MCF 10A (cell line): ENCODE data around the gene NDUFB5. TPM values are rescaled to one million over a fixed set of nuclear protein-coding genes. Genes with fewer than 3 reads are reported as not detected.
A peak's percentile ranks its signal among the peaks of the same experiment; 100 is the strongest.

Experiments used
- BruUV-seq: library from RNA; stranded (reverse); fragments of 400-500 nt; replicated peaks from 2 replicates; lab custom pipeline; 2021; lab: Mats Ljungman, UMichigan
- CTCF ChIA-PET: fragments of 300-600 bp; sonication (Branson Sonifier 250); formaldehyde crosslinking; extraction: SDS; loops from one replicate; lab custom pipeline; 2021; ENCODE audit warnings: antibody characterized with exemption, inconsistent platforms; lab: Yijun Ruan, JAX
- POLR2A ChIA-PET: fragments of 300-600, 350-650 bp; sonication (Branson Sonifier 250); formaldehyde crosslinking; extraction: SDS; loops from one replicate; lab custom pipeline; 2020; ENCODE audit warnings: antibody characterized with exemption, inconsistent platforms; lab: Yijun Ruan, JAX
- DNase-seq: peaks from one replicate; pipeline ENCODE4 v3.0.0-alpha.2; 2018; ENCODE audit not compliant: unreplicated experiment
- H3K27ac Mint-ChIP-seq: one replicate; pipeline ENCODE4 v1.8.0; 2022; ENCODE audit warnings: mild to moderate bottlenecking, low read depth, mixed read lengths; ENCODE audit not compliant: unreplicated experiment
- H3K27me3 Mint-ChIP-seq: one replicate; pipeline ENCODE4 v1.8.0; 2022; ENCODE audit warnings: mixed read lengths; ENCODE audit not compliant: insufficient read depth, unreplicated experiment
- H3K36me3 Mint-ChIP-seq: one replicate; pipeline ENCODE4 v1.8.0; 2022; ENCODE audit warnings: mild to moderate bottlenecking, moderate library complexity, mixed read lengths; ENCODE audit not compliant: insufficient read depth, unreplicated experiment
- H3K4me1 Mint-ChIP-seq: one replicate; pipeline ENCODE4 v1.8.0; 2022; ENCODE audit warnings: mixed read lengths; ENCODE audit not compliant: insufficient read depth, unreplicated experiment
- H3K4me3 Mint-ChIP-seq: one replicate; pipeline ENCODE4 v1.8.0; 2022; ENCODE audit warnings: mild to moderate bottlenecking, moderate library complexity, mixed read lengths; ENCODE audit not compliant: unreplicated experiment
- H3K9me3 Mint-ChIP-seq: one replicate; pipeline ENCODE4 v1.8.0; 2022; ENCODE audit warnings: mixed read lengths; ENCODE audit not compliant: unreplicated experiment
- intact Hi-C: fragments of 100-400 bp; cut with micrococcal nuclease; formaldehyde crosslinking; loops from 2 replicates; pipeline ENCODE4 v1.14.1; 2022
- total RNA-seq: library from RNA; stranded (reverse); gene quantifications from 2 replicates; pipeline ENCODE4 v1.2.3, GENCODE V29; 2022
- TF ChIP-seq, protein P1 (sequence below): fragments of 200-600 bp; IDR thresholded peaks from one replicate; pipeline ENCODE4 v1.8.0; 2022; ENCODE audit warnings: antibody characterized with exemption, mild to moderate bottlenecking; ENCODE audit not compliant: unreplicated experiment

The NDUFB5 gene
- total RNA-seq, 1 experiment from 2014 or later: 115 TPM

DNA sequence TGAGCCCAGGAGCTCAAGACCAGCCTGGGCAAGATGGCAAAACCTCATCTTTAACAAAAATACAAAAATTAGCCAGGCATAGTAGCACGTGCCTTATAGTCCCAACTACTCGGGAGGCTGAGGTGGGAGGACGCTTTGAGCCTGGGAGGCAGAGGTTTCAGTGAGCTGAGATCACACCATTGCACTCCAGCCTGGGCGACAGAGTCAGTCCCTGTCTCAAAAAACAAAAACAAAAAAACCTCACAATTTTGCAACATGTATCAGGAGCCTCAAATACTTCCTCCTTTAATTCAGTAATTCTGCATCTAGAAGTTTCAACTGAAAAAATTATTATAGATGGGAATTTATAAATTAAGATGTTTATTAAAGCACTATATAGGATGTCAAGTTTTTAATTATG, 1.3 kb upstream of the NDUFB5 start:
- no peaks in the 10 kb centered on the region for H3K27me3 Mint-ChIP-seq
- H3K4me3 Mint-ChIP-seq: peak overlapping the region; percentile 100
- DNase-seq: no peak
- TF ChIP-seq, protein P1, sequence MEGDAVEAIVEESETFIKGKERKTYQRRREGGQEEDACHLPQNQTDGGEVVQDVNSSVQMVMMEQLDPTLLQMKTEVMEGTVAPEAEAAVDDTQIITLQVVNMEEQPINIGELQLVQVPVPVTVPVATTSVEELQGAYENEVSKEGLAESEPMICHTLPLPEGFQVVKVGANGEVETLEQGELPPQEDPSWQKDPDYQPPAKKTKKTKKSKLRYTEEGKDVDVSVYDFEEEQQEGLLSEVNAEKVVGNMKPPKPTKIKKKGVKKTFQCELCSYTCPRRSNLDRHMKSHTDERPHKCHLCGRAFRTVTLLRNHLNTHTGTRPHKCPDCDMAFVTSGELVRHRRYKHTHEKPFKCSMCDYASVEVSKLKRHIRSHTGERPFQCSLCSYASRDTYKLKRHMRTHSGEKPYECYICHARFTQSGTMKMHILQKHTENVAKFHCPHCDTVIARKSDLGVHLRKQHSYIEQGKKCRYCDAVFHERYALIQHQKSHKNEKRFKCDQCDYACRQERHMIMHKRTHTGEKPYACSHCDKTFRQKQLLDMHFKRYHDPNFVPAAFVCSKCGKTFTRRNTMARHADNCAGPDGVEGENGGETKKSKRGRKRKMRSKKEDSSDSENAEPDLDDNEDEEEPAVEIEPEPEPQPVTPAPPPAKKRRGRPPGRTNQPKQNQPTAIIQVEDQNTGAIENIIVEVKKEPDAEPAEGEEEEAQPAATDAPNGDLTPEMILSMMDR: no peak
- intact Hi-C loops: no loop called here
- ChIA-PET POLR2A (interaction anchor here (0.6 to 3.2 kb wide), 9 partner anchors 10 to 256 kb away, joined by 3 to 40 read pairs (median 5); partner anchors contain the start of genes ACTL6A and MFN1), CTCF (interaction anchor here (0.7 to 1.0 kb wide), 3 partner anchors 20 to 159 kb away, joined by 3 to 4 read pairs (median 3); no protein-coding TSS in a partner anchor)
- BruUV-seq: no TSS peak
- peak overlapping the region; percentile 100 for H3K27ac Mint-ChIP-seq
- H3K4me1 Mint-ChIP-seq: peaks cover 9% of the 10 kb centered on the region
- H3K9me3 Mint-ChIP-seq: no peaks in the 10 kb centered on the region
- H3K36me3 Mint-ChIP-seq: peaks cover 58% of the 10 kb centered on the region

DNA sequence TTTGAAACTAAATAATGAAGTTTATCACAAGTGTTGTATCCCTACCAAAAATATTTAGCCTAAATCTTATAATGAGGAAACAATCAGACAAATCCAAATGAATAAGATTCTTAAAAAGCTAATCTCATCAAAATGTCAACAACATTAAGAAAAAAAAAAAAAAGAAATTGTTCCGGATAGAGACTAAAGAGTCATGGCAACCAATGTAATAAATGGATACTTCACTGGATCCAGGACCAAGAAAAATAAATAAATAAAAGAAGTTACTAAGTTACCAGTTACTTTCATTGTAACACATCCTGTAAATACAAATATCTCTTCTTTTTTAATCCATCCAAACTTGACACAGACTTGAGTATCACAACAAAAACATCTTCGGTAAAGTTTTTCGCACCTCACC, 763 bp upstream of the NDUFB5 start:
- no TSS peak for BruUV-seq
- ChIA-PET CTCF (interaction anchor here (0.9 to 1.0 kb wide), 2 partner anchors 34 to 159 kb away, joined by 3 to 4 read pairs; no protein-coding TSS in a partner anchor), POLR2A (interaction anchor here (0.8 to 3.2 kb wide), 8 partner anchors 10 to 256 kb away, joined by 3 to 40 read pairs (median 8); partner anchors contain the start of genes ACTL6A and MFN1)
- Mint-ChIP-seq H3K4me1 (peaks cover 9% of the 10 kb centered on the region), H3K27ac (peak overlapping the region; percentile 100), H3K9me3 (no peaks in the 10 kb centered on the region), H3K36me3 (peaks cover 56% of the 10 kb centered on the region), H3K27me3 (no peaks in the 10 kb centered on the region), H3K4me3 (peak overlapping the region; percentile 100)
- TF ChIP-seq, protein P1: no peak
- intact Hi-C loops: no loop called here
- no peak for DNase-seq

DNA sequence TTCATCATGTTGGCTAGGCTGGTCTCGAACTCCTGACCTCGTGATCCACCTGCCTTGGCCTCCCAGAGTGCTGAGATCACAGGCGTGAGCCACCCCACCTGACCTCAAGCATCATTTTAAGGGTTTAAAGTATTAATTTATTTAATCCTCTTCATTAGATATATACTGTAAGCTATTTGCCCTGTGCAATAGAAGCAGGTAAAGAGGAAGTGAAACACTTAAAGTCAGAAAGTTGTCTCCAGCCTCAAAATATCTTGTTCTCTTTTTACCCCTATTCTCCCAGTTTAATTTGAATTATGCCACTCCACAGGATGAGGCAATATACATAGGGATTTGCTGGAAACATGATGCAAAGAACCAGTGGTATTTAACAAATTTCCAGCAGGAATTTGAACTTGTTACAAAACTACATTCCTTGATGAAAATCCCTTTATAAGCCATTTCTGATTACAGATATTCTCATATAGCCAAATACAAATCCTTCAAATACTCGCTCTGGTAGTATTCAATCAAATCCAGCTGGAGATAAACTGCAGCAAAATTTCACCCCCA, 2.0 kb downstream of the NDUFB5 start:
- intact Hi-C loops: no loop called here
- BruUV-seq: no TSS peak
- Mint-ChIP-seq H3K9me3 (no peaks in the 10 kb centered on the region), H3K27me3 (no peaks in the 10 kb centered on the region), H3K27ac (no peak overlapping the region), H3K36me3 (peaks cover 29% of the 10 kb centered on the region), H3K4me1 (peaks cover 9% of the 10 kb centered on the region), H3K4me3 (peak overlapping the region; percentile 38)
- CTCF ChIA-PET: interaction anchor here (0.7 kb wide), 1 partner anchor 283 kb away, joined by 3 read pairs; no protein-coding TSS in a partner anchor
- DNase-seq: no peak
- TF ChIP-seq, protein P1: no peak
- POLR2A ChIA-PET: interaction anchor here (1.1 kb wide), 1 partner anchor 10 kb away, joined by 4 read pairs; no protein-coding TSS in a partner anchor

DNA sequence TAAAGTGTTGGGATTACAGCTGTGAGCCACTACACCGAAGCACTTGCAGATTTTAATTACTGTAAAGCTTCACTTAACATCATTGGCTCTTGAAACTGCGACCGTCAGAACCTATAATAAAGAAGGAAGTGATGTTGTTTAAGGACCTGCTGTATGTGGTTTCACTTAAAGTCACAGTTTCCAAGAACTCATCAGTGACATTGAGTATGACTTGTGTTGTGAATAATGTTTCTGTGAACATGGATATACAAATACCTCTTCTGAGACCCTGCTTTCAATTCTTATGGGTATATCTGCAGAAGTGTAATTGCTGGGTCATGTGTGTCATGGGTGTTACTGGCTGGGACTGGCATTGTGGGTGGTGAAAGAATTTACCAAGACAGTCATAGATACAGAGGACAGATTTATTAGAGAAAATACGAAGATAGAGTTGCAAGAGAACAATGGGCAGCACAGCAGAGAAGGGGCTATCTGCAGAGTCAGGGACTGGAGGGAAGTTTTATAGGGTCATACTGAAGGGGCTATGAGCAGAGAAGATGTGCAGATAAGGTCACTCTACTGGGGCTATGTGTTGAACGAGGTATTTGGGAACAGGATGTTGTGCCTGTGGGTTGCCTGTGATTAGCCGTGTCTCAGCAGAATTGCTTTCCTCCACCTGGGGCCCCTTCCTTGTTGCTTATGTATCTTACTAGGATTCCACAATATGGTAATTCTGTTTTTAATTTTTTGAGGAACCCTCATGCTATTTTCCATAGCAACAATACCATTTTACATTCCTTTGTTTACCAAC, 4.5 kb downstream of the NDUFB5 start:
- TF ChIP-seq, protein P1: no peak
- BruUV-seq: no TSS peak
- intact Hi-C loops: no loop called here
- no peak for DNase-seq
- H3K4me1 Mint-ChIP-seq: peaks cover 14% of the 10 kb centered on the region
- ChIA-PET CTCF (no interaction called here), POLR2A (interaction anchor here (1.2 kb wide), 1 partner anchor 10 kb away, joined by 3 read pairs; no protein-coding TSS in a partner anchor)
- H3K36me3 Mint-ChIP-seq: peaks cover 24% of the 10 kb centered on the region
- no peak overlapping the region for H3K27ac Mint-ChIP-seq
- H3K9me3 Mint-ChIP-seq: no peaks in the 10 kb centered on the region
- H3K27me3 Mint-ChIP-seq: no peaks in the 10 kb centered on the region
- H3K4me3 Mint-ChIP-seq: no peak overlapping the region
